ENCODE measurements around the gene ZWILCH. TPM values are rescaled to one million over a fixed set of nuclear protein-coding genes. Genes with fewer than 3 reads are reported as not detected.

Gene ZWILCH
- total and polyA plus RNA-seq, 2 experiments from 2014 or later = 51.0 to 64.1 TPM

GRCh38 chr15:66570842-66571478, 65.8 kb downstream of the ZWILCH start:
- H3K9me2 ChIP-seq (ENCODE audit: insufficient read depth) = no peaks in the 10 kb centered on the region
- H3K27ac ChIP-seq (ENCODE audit: low read depth) = no peak overlapping the region
- TF ChIP-seq, protein P1, sequence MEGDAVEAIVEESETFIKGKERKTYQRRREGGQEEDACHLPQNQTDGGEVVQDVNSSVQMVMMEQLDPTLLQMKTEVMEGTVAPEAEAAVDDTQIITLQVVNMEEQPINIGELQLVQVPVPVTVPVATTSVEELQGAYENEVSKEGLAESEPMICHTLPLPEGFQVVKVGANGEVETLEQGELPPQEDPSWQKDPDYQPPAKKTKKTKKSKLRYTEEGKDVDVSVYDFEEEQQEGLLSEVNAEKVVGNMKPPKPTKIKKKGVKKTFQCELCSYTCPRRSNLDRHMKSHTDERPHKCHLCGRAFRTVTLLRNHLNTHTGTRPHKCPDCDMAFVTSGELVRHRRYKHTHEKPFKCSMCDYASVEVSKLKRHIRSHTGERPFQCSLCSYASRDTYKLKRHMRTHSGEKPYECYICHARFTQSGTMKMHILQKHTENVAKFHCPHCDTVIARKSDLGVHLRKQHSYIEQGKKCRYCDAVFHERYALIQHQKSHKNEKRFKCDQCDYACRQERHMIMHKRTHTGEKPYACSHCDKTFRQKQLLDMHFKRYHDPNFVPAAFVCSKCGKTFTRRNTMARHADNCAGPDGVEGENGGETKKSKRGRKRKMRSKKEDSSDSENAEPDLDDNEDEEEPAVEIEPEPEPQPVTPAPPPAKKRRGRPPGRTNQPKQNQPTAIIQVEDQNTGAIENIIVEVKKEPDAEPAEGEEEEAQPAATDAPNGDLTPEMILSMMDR (conservative IDR thresholded peaks at IDR 0.05; ENCODE audit: low read depth in 2 of 2) = no peak
- TF ChIP-seq ZNF462 (CRISPR knock-in tag; IDR thresholded peaks at IDR 0.05) (no peak), CREB1 (CRISPR knock-in tag; IDR thresholded peaks at IDR 0.05; ENCODE audit: low read depth) (no peak), EZH2phosphoT487 (IDR thresholded peaks at IDR 0.05; ENCODE audit: unreplicated experiment) (no peak), STAT1 (IDR thresholded peaks at IDR 0.05; ENCODE audit: unreplicated experiment) (no peak), ZNF114 (CRISPR knock-in tag; IDR thresholded peaks at IDR 0.05) (no peak), JUNB (IDR thresholded peaks at IDR 0.05; ENCODE audit: unreplicated experiment) (no peak), EZH2 (IDR thresholded peaks at IDR 0.05; ENCODE audit: low read depth, unreplicated experiment) (no peak), POLR2AphosphoS5 (IDR thresholded peaks at IDR 0.05; ENCODE audit: low read depth) (no peak), NANOG (IDR thresholded peaks at IDR 0.05; ENCODE audit: borderline replicate concordance) (no peak), ZNF331 (CRISPR knock-in tag; IDR thresholded peaks at IDR 0.05; ENCODE audit: low read depth) (no peak)
- TF ChIP-seq, protein P2, sequence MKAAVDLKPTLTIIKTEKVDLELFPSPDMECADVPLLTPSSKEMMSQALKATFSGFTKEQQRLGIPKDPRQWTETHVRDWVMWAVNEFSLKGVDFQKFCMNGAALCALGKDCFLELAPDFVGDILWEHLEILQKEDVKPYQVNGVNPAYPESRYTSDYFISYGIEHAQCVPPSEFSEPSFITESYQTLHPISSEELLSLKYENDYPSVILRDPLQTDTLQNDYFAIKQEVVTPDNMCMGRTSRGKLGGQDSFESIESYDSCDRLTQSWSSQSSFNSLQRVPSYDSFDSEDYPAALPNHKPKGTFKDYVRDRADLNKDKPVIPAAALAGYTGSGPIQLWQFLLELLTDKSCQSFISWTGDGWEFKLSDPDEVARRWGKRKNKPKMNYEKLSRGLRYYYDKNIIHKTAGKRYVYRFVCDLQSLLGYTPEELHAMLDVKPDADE (IDR thresholded peaks at IDR 0.05) = no peak
- TF ChIP-seq, protein P3, sequence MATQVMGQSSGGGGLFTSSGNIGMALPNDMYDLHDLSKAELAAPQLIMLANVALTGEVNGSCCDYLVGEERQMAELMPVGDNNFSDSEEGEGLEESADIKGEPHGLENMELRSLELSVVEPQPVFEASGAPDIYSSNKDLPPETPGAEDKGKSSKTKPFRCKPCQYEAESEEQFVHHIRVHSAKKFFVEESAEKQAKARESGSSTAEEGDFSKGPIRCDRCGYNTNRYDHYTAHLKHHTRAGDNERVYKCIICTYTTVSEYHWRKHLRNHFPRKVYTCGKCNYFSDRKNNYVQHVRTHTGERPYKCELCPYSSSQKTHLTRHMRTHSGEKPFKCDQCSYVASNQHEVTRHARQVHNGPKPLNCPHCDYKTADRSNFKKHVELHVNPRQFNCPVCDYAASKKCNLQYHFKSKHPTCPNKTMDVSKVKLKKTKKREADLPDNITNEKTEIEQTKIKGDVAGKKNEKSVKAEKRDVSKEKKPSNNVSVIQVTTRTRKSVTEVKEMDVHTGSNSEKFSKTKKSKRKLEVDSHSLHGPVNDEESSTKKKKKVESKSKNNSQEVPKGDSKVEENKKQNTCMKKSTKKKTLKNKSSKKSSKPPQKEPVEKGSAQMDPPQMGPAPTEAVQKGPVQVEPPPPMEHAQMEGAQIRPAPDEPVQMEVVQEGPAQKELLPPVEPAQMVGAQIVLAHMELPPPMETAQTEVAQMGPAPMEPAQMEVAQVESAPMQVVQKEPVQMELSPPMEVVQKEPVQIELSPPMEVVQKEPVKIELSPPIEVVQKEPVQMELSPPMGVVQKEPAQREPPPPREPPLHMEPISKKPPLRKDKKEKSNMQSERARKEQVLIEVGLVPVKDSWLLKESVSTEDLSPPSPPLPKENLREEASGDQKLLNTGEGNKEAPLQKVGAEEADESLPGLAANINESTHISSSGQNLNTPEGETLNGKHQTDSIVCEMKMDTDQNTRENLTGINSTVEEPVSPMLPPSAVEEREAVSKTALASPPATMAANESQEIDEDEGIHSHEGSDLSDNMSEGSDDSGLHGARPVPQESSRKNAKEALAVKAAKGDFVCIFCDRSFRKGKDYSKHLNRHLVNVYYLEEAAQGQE (IDR thresholded peaks at IDR 0.05; ENCODE audit: unreplicated experiment) = no peak
- H3K79me2 ChIP-seq (replicated peaks; ENCODE audit: insufficient read depth) = no peaks in the 10 kb centered on the region
- ATAC-seq = no peak
- no peak overlapping the region for H2AFZ ChIP-seq
- H3F3A ChIP-seq (replicated peaks; ENCODE audit: low read depth) = 0 out of 2 replicates have a peak, but pooled peaks cover 6% of the 10 kb centered on the region
- H3K27me3 ChIP-seq (ENCODE audit: insufficient read depth) = no peaks in the 10 kb centered on the region
- no peaks in the 10 kb centered on the region for H4K20me1 ChIP-seq (replicated peaks; ENCODE audit: insufficient read depth)
- no peak overlapping the region for H3K4me3 ChIP-seq
- H3K4me1 Mint-ChIP-seq = peaks cover 12% of the 10 kb centered on the region
- no peak for DNase-seq (ENCODE audit: low spot score)
- no peaks in the 10 kb centered on the region for H3K36me3 ChIP-seq (ENCODE audit: insufficient read depth)
- peaks cover 9% of the 10 kb centered on the region; the same call in 1 of the 2 replicates for H3K4me1 ChIP-seq (ENCODE audit: insufficient read depth)
- H3K4me2 ChIP-seq = no peak overlapping the region
- H3K27ac Mint-ChIP-seq = no peak overlapping the region
- peaks cover 10% of the 10 kb centered on the region for H3K27me3 Mint-ChIP-seq (ENCODE audit: insufficient read depth, low read depth, poor library complexity)
- H3K36me3 Mint-ChIP-seq (ENCODE audit: low read depth) = no peaks in the 10 kb centered on the region; the same call in 2 of the 3 replicates
- no peaks in the 10 kb centered on the region for H3K9me3 Mint-ChIP-seq
- no peak overlapping the region for H3K4me3 Mint-ChIP-seq

Data from GM23338 (cell line).